Sigmoid colon (tissue), 7 donors: ENCODE data around the gene RAB37. TPM values are rescaled to one million over a fixed set of nuclear protein-coding genes. Genes with fewer than 3 reads are reported as not detected.

ENCODE experiments used
- DNase-seq: peaks from one replicate; pipeline ENCODE4 v3.0.0-alpha.2; 2019
- H3K27ac ChIP-seq, 4 donors: fragments of 200-600 bp; sonication (generic); one replicate each; pipeline ENCODE4 v1.5.1; 2016 to 2019; ENCODE audit warnings: mild to moderate bottlenecking in 1 of 4
- H3K27me3 ChIP-seq, 3 donors: fragments of 200-600 bp; sonication (generic); one replicate each; pipeline ENCODE4 v1.5.1; 2019; ENCODE audit warnings: mild to moderate bottlenecking in 1 of 3
- H3K36me3 ChIP-seq, 4 donors: fragments of 200-600 bp; sonication (generic); one replicate each; pipeline ENCODE4 v1.5.1; 2016 to 2019
- H3K4me1 ChIP-seq, 4 donors: fragments of 200-600 bp; sonication (generic); one replicate each; pipeline ENCODE4 v1.5.1; 2017 to 2019
- H3K4me3 ChIP-seq, 4 donors: fragments of 200-600 bp; sonication (generic); one replicate each; pipeline ENCODE4 v1.5.1; 2017 to 2019; ENCODE audit warnings: mild to moderate bottlenecking in 2 of 4, moderate library complexity in 1 of 4
- H3K9me3 ChIP-seq, 4 donors: fragments of 200-600 bp in 3 of 4; sonication (generic) in 3 of 4; one replicate each; pipeline versions ENCODE4 v1.5.1 to v1.6.1; 2013 to 2019
- CTCF ChIP-seq, 4 experiments: fragments of 450-650 bp in 3 of 4; fragments of 200-600 bp in 1 of 4; IDR thresholded peaks; one replicate each; pipeline ENCODE4 v1.5.1; 2016 to 2019; ENCODE audit warnings: antibody characterized with exemption in 4 of 4, mild to moderate bottlenecking in 3 of 4, moderate library complexity in 2 of 4
- EP300 ChIP-seq, 4 donors: sonication (generic); formaldehyde crosslinking; IDR thresholded peaks; one replicate each; pipeline ENCODE4 v1.6.1; 2017; ENCODE audit warnings: antibody characterized with exemption in 4 of 4
- POLR2A ChIP-seq, 2 donors: fragments of 450-650 bp; IDR thresholded peaks; one replicate each; pipeline ENCODE4 v1.6.1; 2016; ENCODE audit warnings: antibody characterized with exemption in 2 of 2, mild to moderate bottlenecking in 2 of 2, moderate library complexity in 2 of 2
- POLR2AphosphoS5 ChIP-seq, 4 donors: sonication (generic); formaldehyde crosslinking; IDR thresholded peaks; one replicate each; pipeline ENCODE4 v1.6.1; 2017; ENCODE audit warnings: antibody characterized with exemption in 4 of 4
- WGBS, 2 donors: extraction: QIAGEN DNeasy Blood & Tissue Kit; methylation state at CpG; one replicate each; pipeline ENCODE4 v1.1.7; 2013; 5-methylcytosine and 5-hydroxymethylcytosine counted together
- intact Hi-C: fragments of 100-400 bp; cut with DNase I; formaldehyde crosslinking; loops from one replicate; pipeline ENCODE4 v1.15.1; 2023
- polyA plus RNA-seq, 3 donors: library from polyadenylated mRNA; stranded (reverse); fragments of 200-250 nt; gene quantifications; one replicate each; pipeline ENCODE4 v1.2.3, GENCODE V29; 2013
- total RNA-seq, 4 donors: library from RNA; depleted of rRNA; stranded (reverse); fragments of >200 nt; gene quantifications; one replicate each; pipeline ENCODE4 v1.1.0, GENCODE V29; 2016
- donor health status: healthy with polysubstance abuse.
- donor health status: Bipolar disorder and iron deficiency.
- donor health status: healthy.

Gene RAB37, protein sequence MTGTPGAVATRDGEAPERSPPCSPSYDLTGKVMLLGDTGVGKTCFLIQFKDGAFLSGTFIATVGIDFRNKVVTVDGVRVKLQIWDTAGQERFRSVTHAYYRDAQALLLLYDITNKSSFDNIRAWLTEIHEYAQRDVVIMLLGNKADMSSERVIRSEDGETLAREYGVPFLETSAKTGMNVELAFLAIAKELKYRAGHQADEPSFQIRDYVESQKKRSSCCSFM
- total RNA-seq (1 to 10 TPM in 3 of 4 donors, under 1 TPM in 1; 0.54 to 4.1 (median 1.4) TPM), polyA plus RNA-seq (10 to 100 TPM; 15.2 to 28.8 (median 16.9) TPM)

DNA sequence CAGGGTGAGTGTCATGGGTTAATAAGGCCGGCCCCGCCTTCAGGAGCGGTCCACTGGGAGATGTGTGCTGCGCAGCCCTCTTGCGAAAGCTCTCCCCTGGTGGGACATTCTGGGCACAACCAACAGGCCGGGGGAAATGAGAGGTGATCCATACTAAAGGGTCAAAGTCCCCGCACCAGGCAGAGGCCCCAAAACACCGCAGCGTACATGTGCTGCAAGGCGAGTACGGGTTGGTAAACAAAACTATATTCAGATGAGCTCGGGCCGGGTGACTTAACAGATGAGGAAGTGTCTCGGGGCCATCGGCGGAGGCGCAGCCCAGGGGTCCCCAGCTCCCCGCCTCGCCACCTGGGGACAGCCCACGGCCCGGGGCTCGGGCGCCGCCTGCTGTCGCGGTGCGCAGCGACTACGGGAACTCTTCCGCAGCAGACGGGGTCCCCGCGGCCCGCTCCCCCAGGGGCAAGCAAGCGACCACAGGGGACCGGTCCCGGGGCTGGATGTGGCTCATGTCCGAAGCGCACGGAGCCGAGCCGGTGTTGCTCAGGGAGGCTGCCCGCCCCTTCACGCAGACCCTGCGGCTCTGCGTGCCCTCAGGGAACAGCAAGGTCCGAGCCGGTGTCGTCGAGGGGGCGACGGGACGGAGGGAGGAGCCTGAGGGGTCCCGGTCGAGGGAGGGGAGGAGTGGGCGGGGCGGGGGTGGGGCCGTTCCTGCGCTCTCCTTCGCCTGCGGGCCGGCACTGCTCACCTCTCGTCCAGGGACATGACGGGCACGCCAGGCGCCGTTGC lies at the start of gene RAB37:
TSS of gene RAB37 (plus strand) at position 744 of the 786 bp plus-strand sequence. CDS start at position 761, 17 bp downstream.
- H3K9me3 ChIP-seq = no peaks in the 10 kb centered on the region
- H3K4me3 ChIP-seq = peak within 1 kb of the TSS in 3 of 4 donors; percentile 16 to 28 (median 24)
- no peaks in the 10 kb centered on the region for H3K36me3 ChIP-seq
- 1% methylated on average over 67 of the region's 67 CpGs for WGBS, 2 donors
- intact Hi-C loops = loop anchor here (10.0 kb wide), 1 partner anchor 172 kb away; the partner anchor contains the start of gene CD300H
- H3K27me3 ChIP-seq = peaks cover 22 to 94% (median 59%) of the 10 kb centered on the region in 3 donors
- H3K4me1 ChIP-seq = peaks cover 0 to 24% (median 17%) of the 10 kb centered on the region in 4 donors
- no peak for DNase-seq
- peak in 1 of 4 experiments; percentile 21 for TF ChIP-seq CTCF (IDR thresholded peaks at IDR 0.05)
- TF ChIP-seq EP300 (IDR thresholded peaks at IDR 0.05) = no peak
- H3K27ac ChIP-seq = peak within 1 kb of the TSS in 1 of 4 donors; percentile 65

DNA sequence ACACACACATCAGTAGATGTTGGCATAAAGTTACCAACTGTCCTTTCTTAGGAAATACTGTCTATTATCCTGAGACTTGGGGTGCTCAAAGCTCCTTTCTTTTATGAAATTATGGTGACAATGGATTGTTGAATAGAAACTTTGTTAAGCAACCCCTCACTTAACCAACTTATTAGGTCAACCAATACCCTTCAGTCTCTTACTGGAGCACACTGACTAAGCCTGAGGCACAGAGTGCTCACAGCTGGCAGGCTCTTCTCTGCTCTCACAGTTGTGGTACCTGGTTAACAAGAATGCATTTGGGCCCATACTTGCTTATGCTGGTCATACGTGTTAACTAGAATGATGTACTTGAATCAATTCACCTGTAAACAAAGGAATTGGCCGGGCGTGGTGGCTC lies 49.2 kb upstream of the RAB37 start:
- Histone ChIP-seq H3K4me3 (no peak overlapping the region), H3K4me1 (no peaks in the 10 kb centered on the region), H3K36me3 (no peaks in the 10 kb centered on the region), H3K9me3 (no peaks in the 10 kb centered on the region), H3K27ac (no peak overlapping the region), H3K27me3 (peaks cover 0 to 4% (median 0%) of the 10 kb centered on the region in 3 donors)
- TF ChIP-seq POLR2AphosphoS5 (IDR thresholded peaks at IDR 0.05) = no peak
- TF ChIP-seq POLR2A (IDR thresholded peaks at IDR 0.05) = no peak
- no peak for TF ChIP-seq EP300 (IDR thresholded peaks at IDR 0.05)
- no peak for TF ChIP-seq CTCF (IDR thresholded peaks at IDR 0.05)
- intact Hi-C loops = no loop called here
- WGBS, 2 donors = 49 to 85% methylated on average over 3 of the region's 3 CpGs
- DNase-seq = peak; percentile 22

GRCh38 chr17:74690409-74690825 lies 46.6 kb upstream of the RAB37 start:
- intact Hi-C loops = no loop called here
- 69 to 74% methylated on average over 6 of the region's 6 CpGs for WGBS, 2 donors
- Histone ChIP-seq H3K4me1 (no peaks in the 10 kb centered on the region), H3K9me3 (no peaks in the 10 kb centered on the region), H3K4me3 (no peak overlapping the region), H3K27me3 (peaks cover 0 to 4% (median 0%) of the 10 kb centered on the region in 3 donors), H3K27ac (no peak overlapping the region), H3K36me3 (no peaks in the 10 kb centered on the region)
- peak; percentile 67 for DNase-seq
- no peak for TF ChIP-seq POLR2AphosphoS5 (IDR thresholded peaks at IDR 0.05)
- TF ChIP-seq CTCF (IDR thresholded peaks at IDR 0.05) = no peak
- TF ChIP-seq EP300 (IDR thresholded peaks at IDR 0.05) = no peak
- no peak for TF ChIP-seq POLR2A (IDR thresholded peaks at IDR 0.05)

DNA sequence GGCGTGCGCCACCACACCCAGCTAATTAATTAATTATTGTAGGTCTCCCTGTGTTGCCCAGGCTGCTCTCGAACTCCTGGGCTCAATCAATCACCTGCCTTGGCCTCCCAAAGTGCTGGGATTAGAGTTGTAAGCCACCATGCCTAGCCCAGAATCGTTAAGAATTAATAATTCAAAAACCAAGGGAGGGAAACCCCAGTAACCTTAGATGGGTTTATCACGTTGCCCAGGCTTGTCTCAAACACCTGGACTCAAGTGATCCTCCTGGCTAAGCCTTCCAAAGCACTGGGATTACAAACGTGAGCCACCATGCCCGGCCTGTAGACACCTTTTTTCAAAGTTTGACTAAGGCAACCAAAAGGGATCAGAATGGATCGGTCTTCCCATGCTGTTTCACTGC lies 45.9 kb upstream of the RAB37 start:
- peaks cover 0 to 8% (median 0%) of the 10 kb centered on the region in 3 donors for H3K27me3 ChIP-seq
- 66 to 80% methylated on average over 8 of the region's 8 CpGs for WGBS, 2 donors
- no peak overlapping the region for H3K27ac ChIP-seq
- H3K4me1 ChIP-seq = no peaks in the 10 kb centered on the region
- intact Hi-C loops = no loop called here
- H3K36me3 ChIP-seq = no peaks in the 10 kb centered on the region
- DNase-seq = peak; percentile 20
- no peak overlapping the region for H3K4me3 ChIP-seq
- no peaks in the 10 kb centered on the region for H3K9me3 ChIP-seq
- TF ChIP-seq POLR2AphosphoS5 (IDR thresholded peaks at IDR 0.05) (no peak), EP300 (IDR thresholded peaks at IDR 0.05) (no peak), CTCF (IDR thresholded peaks at IDR 0.05) (no peak), POLR2A (IDR thresholded peaks at IDR 0.05) (no peak)
